BLaER1 treated with 17β-estradiol and CSF1 and Interleukin-3, amounts not matched to agents 10 nM and 100 nM (cell line): Measurements from ENCODE around the gene ITM2B.

Experiments used
- H3K27ac ChIP-seq, 11 experiments: shearing (Covaris generic); formaldehyde crosslinking; 2 replicates each; pipeline ENCODE4 v1.8.1; 2022
- H3K27me3 ChIP-seq, 11 experiments: shearing (Covaris generic); formaldehyde crosslinking; 2 replicates each; pipeline ENCODE4 v1.8.1; 2022
- H3K36me3 ChIP-seq, 11 experiments: shearing (Covaris generic); formaldehyde crosslinking; 2 replicates each; pipeline ENCODE4 v1.8.1; 2022
- H3K4me1 ChIP-seq, 10 experiments: shearing (Covaris generic); formaldehyde crosslinking; 2 replicates each; pipeline ENCODE4 v1.8.1; 2022
- H3K4me2 ChIP-seq, 11 experiments: shearing (Covaris generic); formaldehyde crosslinking; 2 replicates each; pipeline ENCODE4 v1.8.1; 2022
- H3K4me3 ChIP-seq, 10 experiments: shearing (Covaris generic); formaldehyde crosslinking; 2 replicates each; pipeline ENCODE4 v1.8.1; 2022
- H3K9ac ChIP-seq, 11 experiments: shearing (Covaris generic); formaldehyde crosslinking; 2 replicates each; pipeline ENCODE4 v1.8.1; 2022
- H3K9me3 ChIP-seq, 11 experiments: shearing (Covaris generic); formaldehyde crosslinking; replicated peaks in 1 of 11; 2 replicates each; pipeline ENCODE4 v1.8.1; 2022
- H4K20me1 ChIP-seq, 11 experiments: shearing (Covaris generic); formaldehyde crosslinking; 2 replicates each; pipeline ENCODE4 v1.8.1; 2022
- Cebpa-rat ChIP-seq, 11 experiments: shearing (Covaris generic); IDR thresholded peaks; 2 replicates each; pipeline ENCODE4 v1.8.1; 2022

The ITM2B gene

GRCh38 chr13:48220981-48221685 lies 11.9 kb upstream of the ITM2B start:
- H3K9me3 ChIP-seq: peaks cover 22 to 28% (median 24%) of the 10 kb centered on the region in 11 experiments
- no peak for TF ChIP-seq Cebpa-rat (IDR thresholded peaks at IDR 0.05)
- H3K27ac ChIP-seq: peak overlapping the region; percentile 23 to 76 (median 67); a peak in 21 of 22 replicates
- peaks cover 31 to 42% (median 36%) of the 10 kb centered on the region in 10 experiments for H3K4me1 ChIP-seq
- no peaks in the 10 kb centered on the region for H4K20me1 ChIP-seq
- peak overlapping the region in 6 of 10 experiments; percentile 3 to 44 (median 28); a peak in 9 of 20 replicates for H3K4me3 ChIP-seq
- H3K4me2 ChIP-seq: peak overlapping the region; percentile 66 to 92 (median 79)
- peak overlapping the region; percentile 18 to 61 (median 48); a peak in 21 of 22 replicates for H3K9ac ChIP-seq
- H3K27me3 ChIP-seq: no peaks in the 10 kb centered on the region
- peaks cover 0 to 6% (median 0%) of the 10 kb centered on the region in 11 experiments; a peak in 4 of 22 replicates for H3K36me3 ChIP-seq

- no peak for TF ChIP-seq Cebpa-rat (IDR thresholded peaks at IDR 0.05)
- H3K4me2 ChIP-seq: peak overlapping the region; percentile 66 to 92 (median 79)
These were observed 11.3 kb upstream of the ITM2B start for GRCh38 chr13:48221686-48222187.

GRCh38 chr13:48222358-48223301 lies 10.4 kb upstream of the ITM2B start:
- Histone ChIP-seq H3K27me3 (no peaks in the 10 kb centered on the region), H4K20me1 (no peaks in the 10 kb centered on the region), H3K9me3 (peaks cover 7 to 13% (median 9%) of the 10 kb centered on the region in 11 experiments), H3K27ac (peak overlapping the region; percentile 48 to 76 (median 67); a peak in 21 of 22 replicates), H3K4me2 (peak overlapping the region; percentile 66 to 92 (median 79)), H3K4me3 (peak overlapping the region in 3 of 10 experiments; percentile 21 to 28 (median 28); a peak in 5 of 20 replicates), H3K9ac (peak overlapping the region in 5 of 11 experiments; percentile 1 to 48 (median 37); a peak in 4 of 22 replicates), H3K36me3 (no peaks in the 10 kb centered on the region; a peak in 1 of 22 replicates), H3K4me1 (peaks cover 31 to 42% (median 36%) of the 10 kb centered on the region in 10 experiments)
- peak; percentile 11 to 94 (median 70); a peak in 14 of 22 replicates for TF ChIP-seq Cebpa-rat (IDR thresholded peaks at IDR 0.05)

More at GRCh38 chr13:48221686-48222187, 11.3 kb upstream of the ITM2B start:
- H3K36me3 ChIP-seq: peaks cover 0 to 6% (median 0%) of the 10 kb centered on the region in 11 experiments; a peak in 2 of 22 replicates
- no peaks in the 10 kb centered on the region for H3K27me3 ChIP-seq
- peak overlapping the region in 5 of 10 experiments; percentile 3 to 44 (median 26); a peak in 8 of 20 replicates for H3K4me3 ChIP-seq
- peak overlapping the region; percentile 23 to 76 (median 67); a peak in 21 of 22 replicates for H3K27ac ChIP-seq
- H3K9ac ChIP-seq: peak overlapping the region; percentile 18 to 61 (median 48); a peak in 20 of 22 replicates
- H3K9me3 ChIP-seq: peaks cover 16 to 22% (median 18%) of the 10 kb centered on the region in 11 experiments
- H3K4me1 ChIP-seq: peaks cover 31 to 42% (median 36%) of the 10 kb centered on the region in 10 experiments
- no peaks in the 10 kb centered on the region for H4K20me1 ChIP-seq

GRCh38 chr13:48224701-48225100 lies 8.3 kb upstream of the ITM2B start:
- H3K4me2 ChIP-seq: no peak overlapping the region
- no peak overlapping the region for H3K4me3 ChIP-seq
- peaks cover 0 to 8% (median 0%) of the 10 kb centered on the region in 11 experiments; a peak in 4 of 22 replicates for H3K9me3 ChIP-seq
- H4K20me1 ChIP-seq: no peaks in the 10 kb centered on the region
- no peak for TF ChIP-seq Cebpa-rat (IDR thresholded peaks at IDR 0.05)
- H3K9ac ChIP-seq: no peak overlapping the region
- no peaks in the 10 kb centered on the region for H3K27me3 ChIP-seq
- H3K27ac ChIP-seq: no peak overlapping the region
- H3K36me3 ChIP-seq: no peaks in the 10 kb centered on the region
- H3K4me1 ChIP-seq: peaks cover 31 to 39% (median 34%) of the 10 kb centered on the region in 10 experiments

- Histone ChIP-seq H3K27me3 (peaks cover 0 to 4% (median 0%) of the 10 kb centered on the region in 11 experiments; a peak in 1 of 22 replicates), H3K36me3 (peaks cover 0 to 8% (median 0%) of the 10 kb centered on the region in 11 experiments; a peak in 4 of 22 replicates), H4K20me1 (peaks cover 2 to 22% (median 5%) of the 10 kb centered on the region in 11 experiments; a peak in 18 of 22 replicates), H3K4me1 (peaks cover 5 to 20% (median 15%) of the 10 kb centered on the region in 10 experiments; a peak in 19 of 20 replicates), H3K4me3 (no peak overlapping the region), H3K9ac (no peak overlapping the region), H3K27ac (no peak overlapping the region), H3K9me3 (no peaks in the 10 kb centered on the region), H3K4me2 (no peak overlapping the region)
- no peak for TF ChIP-seq Cebpa-rat (IDR thresholded peaks at IDR 0.05)
These were observed 2.5 kb upstream of the ITM2B start for GRCh38 chr13:48230541-48230940.

- H4K20me1 ChIP-seq: peaks cover 7 to 27% (median 10%) of the 10 kb centered on the region in 11 experiments; a peak in 18 of 22 replicates
- H3K4me3 ChIP-seq: no peak overlapping the region
- TF ChIP-seq Cebpa-rat (IDR thresholded peaks at IDR 0.05): no peak
- peaks cover 0 to 4% (median 0%) of the 10 kb centered on the region in 11 experiments; a peak in 1 of 22 replicates for H3K27me3 ChIP-seq
- no peaks in the 10 kb centered on the region for H3K9me3 ChIP-seq
- no peak overlapping the region for H3K9ac ChIP-seq
- H3K27ac ChIP-seq: no peak overlapping the region
- peaks cover 0 to 13% (median 0%) of the 10 kb centered on the region in 11 experiments; a peak in 4 of 22 replicates for H3K36me3 ChIP-seq
- H3K4me2 ChIP-seq: no peak overlapping the region
- peaks cover 10 to 25% (median 21%) of the 10 kb centered on the region in 10 experiments for H3K4me1 ChIP-seq
These were observed 1.9 kb upstream of the ITM2B start for GRCh38 chr13:48231080-48231479.

- Histone ChIP-seq H3K27ac (no peak overlapping the region), H3K4me1 (peaks cover 19 to 34% (median 29%) of the 10 kb centered on the region in 10 experiments), H3K36me3 (peaks cover 0 to 22% (median under 1%) of the 10 kb centered on the region in 11 experiments; a peak in 5 of 22 replicates), H3K4me3 (peak overlapping the region in 1 of 10 experiments; percentile 98; a peak in 2 of 20 replicates), H3K4me2 (peak overlapping the region; percentile 84 to 97 (median 88); a peak in 21 of 22 replicates), H3K9me3 (no peaks in the 10 kb centered on the region), H3K9ac (no peak overlapping the region), H4K20me1 (peaks cover 13 to 36% (median 19%) of the 10 kb centered on the region in 11 experiments; a peak in 19 of 22 replicates), H3K27me3 (peaks cover 0 to 4% (median 0%) of the 10 kb centered on the region in 11 experiments; a peak in 1 of 22 replicates)
- TF ChIP-seq Cebpa-rat (IDR thresholded peaks at IDR 0.05): no peak
These were observed 1.1 kb upstream of the ITM2B start for GRCh38 chr13:48231933-48232332.
